ENCODE measurements around the gene CFAP61.

Gene CFAP61

DNA sequence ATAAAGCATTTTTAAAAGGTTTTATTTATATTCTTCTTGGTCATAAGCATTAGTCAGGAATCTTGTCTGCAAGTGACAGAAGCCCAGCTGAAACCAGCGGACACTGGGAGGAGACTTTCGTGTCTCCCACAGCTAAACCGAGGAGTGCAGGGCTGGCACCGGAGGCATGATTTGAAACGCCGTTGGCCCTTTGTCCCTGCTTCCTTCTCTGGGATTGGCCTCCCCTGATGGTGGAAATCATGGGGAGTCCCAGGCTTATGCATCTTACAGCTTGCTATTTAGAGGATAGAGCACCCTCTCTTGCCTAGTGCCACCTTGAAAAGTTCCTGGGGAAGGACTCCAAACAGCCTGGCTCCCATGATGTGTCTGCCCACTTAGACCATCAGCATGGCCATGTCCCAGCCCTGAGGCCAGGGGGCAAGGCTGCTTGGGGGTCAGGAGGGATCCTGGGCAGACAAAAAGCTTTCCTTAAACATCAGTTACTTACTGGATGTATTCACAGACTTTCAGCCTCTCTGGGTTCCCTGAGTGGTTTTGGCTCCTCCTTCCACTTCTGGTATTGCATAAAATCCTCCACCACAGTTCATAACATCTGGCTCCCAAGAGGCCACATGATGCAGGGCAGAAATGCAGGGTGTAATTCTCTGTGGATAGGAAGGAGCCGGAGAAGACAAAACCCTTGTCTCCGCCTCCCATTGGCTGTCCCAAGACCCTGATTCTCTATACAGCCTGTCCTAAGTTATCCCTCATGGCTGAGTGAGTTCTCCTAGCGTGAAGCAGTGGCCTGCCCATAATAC is 266.2 kb downstream of the CFAP61 start:
- no peak overlapping the region for H3K4me3 ChIP-seq (ENCODE audit: low read depth in 1 of 2, low read length in 2 of 2)
- H3K27ac ChIP-seq (ENCODE audit: low read depth, low read length): no peak overlapping the region
- no peaks in the 10 kb centered on the region for H3K4me1 ChIP-seq (ENCODE audit: insufficient read depth, low read length)
- no peak overlapping the region for H3K9ac ChIP-seq (ENCODE audit: low read length)
- H3K9me3 ChIP-seq (ENCODE audit: low read length): no peaks in the 10 kb centered on the region
- no peaks in the 10 kb centered on the region for H3K36me3 ChIP-seq (ENCODE audit: insufficient read depth, low read length)
- no peaks in the 10 kb centered on the region for H3K27me3 ChIP-seq (ENCODE audit: control insufficient read depth in 1 of 2, insufficient read depth in 2 of 2, low read length in 2 of 2)

DNA sequence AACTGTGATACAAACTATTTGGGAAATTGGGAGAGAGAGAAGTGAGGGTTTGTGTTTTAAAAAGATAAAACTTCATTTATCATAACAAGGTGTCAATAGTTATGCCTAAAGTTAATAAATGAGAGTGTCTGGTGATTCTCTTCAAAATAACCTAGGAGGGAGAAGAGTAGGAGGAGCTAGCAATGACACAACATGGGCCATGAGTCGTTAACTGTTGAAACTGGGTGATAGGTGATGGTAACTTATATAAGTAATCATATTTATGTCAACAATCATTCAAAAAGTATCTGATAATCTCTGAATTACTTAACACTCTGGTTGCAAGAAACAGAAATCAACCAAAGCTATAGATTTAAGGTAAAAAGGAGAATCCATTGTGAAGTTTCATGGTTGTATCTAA is 268.8 kb downstream of the CFAP61 start:
- Histone ChIP-seq H3K9ac (ENCODE audit: low read length) (no peak overlapping the region), H3K4me1 (ENCODE audit: insufficient read depth, low read length) (no peaks in the 10 kb centered on the region), H3K9me3 (ENCODE audit: low read length) (no peaks in the 10 kb centered on the region), H3K36me3 (ENCODE audit: insufficient read depth, low read length) (no peaks in the 10 kb centered on the region), H3K4me3 (ENCODE audit: low read depth in 1 of 2, low read length in 2 of 2) (no peak overlapping the region), H3K27ac (ENCODE audit: low read depth, low read length) (no peak overlapping the region), H3K27me3 (ENCODE audit: control insufficient read depth in 1 of 2, insufficient read depth in 2 of 2, low read length in 2 of 2) (no peaks in the 10 kb centered on the region)

DNA sequence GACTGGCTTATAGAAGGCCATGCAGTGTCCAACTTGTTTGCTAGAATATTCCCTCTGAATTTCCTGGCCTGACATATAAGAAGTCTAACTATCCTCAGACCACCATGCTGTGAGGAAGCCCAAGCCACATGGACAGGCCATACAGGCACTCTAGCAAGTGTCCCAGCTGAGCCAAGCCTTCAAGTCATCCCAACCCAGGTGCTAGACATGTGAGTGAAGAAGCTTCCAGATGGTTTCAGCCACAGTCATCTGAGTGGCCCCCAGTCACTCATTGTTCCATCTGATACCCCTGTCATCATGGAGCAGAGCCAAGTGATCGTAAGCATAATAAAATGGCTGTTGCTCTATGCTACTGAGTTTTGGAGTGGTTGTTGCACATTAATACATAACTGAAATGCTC is 269.6 kb downstream of the CFAP61 start:
- H3K9ac ChIP-seq (ENCODE audit: low read length): no peak overlapping the region

DNA sequence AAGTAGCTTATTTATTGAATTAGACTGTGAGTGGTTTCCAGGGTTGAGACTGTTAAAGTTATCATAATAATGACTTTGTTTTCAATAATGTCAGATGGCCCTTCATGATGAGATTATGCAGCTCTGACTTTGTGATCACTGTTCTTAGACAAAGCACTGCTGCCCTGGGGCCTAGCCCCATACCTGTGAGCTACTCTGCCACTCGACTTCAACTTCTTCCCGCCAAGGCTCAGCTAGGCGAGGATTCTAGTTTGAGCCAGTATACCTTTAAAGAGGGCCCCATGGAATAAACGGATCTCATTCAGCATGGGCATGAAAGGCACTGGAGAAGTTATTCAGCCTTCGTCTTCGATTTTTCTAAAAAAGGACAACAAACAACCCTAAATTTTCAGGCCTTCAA is 270.6 kb downstream of the CFAP61 start:
- Histone ChIP-seq H3K4me3 (ENCODE audit: low read depth in 1 of 2, low read length in 2 of 2) (no peak overlapping the region), H3K36me3 (ENCODE audit: insufficient read depth, low read length) (no peaks in the 10 kb centered on the region), H3K4me1 (ENCODE audit: insufficient read depth, low read length) (no peaks in the 10 kb centered on the region), H3K27ac (ENCODE audit: low read depth, low read length) (no peak overlapping the region), H3K9ac (ENCODE audit: low read length) (no peak overlapping the region), H3K9me3 (ENCODE audit: low read length) (no peaks in the 10 kb centered on the region), H3K27me3 (ENCODE audit: control insufficient read depth in 1 of 2, insufficient read depth in 2 of 2, low read length in 2 of 2) (no peaks in the 10 kb centered on the region)

More for the DNA sequence above, 269.6 kb downstream of the CFAP61 start:
- no peak overlapping the region for H3K4me3 ChIP-seq (ENCODE audit: low read depth in 1 of 2, low read length in 2 of 2)
- H3K27me3 ChIP-seq (ENCODE audit: control insufficient read depth in 1 of 2, insufficient read depth in 2 of 2, low read length in 2 of 2): no peaks in the 10 kb centered on the region
- no peaks in the 10 kb centered on the region for H3K4me1 ChIP-seq (ENCODE audit: insufficient read depth, low read length)
- H3K9me3 ChIP-seq (ENCODE audit: low read length): no peaks in the 10 kb centered on the region
- no peaks in the 10 kb centered on the region for H3K36me3 ChIP-seq (ENCODE audit: insufficient read depth, low read length)
- H3K27ac ChIP-seq (ENCODE audit: low read depth, low read length): no peak overlapping the region

DNA sequence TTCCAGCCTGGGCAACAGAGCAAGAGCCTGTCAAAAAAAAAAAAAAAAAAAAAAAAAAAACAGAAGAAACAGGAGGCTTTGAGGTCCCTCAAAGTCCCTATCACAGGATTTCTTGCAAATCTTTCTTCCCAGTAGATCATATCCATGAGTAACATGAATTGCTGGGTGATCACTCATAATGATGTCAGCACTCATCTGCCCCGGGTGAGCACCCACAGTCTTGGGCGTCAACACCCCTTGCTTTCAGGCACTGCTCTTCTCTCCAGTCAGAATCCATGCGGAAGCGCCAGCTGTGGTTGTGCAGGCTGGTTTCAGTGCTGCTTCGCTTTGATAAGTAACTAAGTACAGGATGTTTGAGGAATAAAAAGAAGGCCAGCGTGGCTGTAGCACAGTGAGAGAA is 275.4 kb downstream of the CFAP61 start:
- no peaks in the 10 kb centered on the region for H3K36me3 ChIP-seq (ENCODE audit: insufficient read depth, low read length)
- no peaks in the 10 kb centered on the region for H3K4me1 ChIP-seq (ENCODE audit: insufficient read depth, low read length)
- no peak overlapping the region for H3K4me3 ChIP-seq (ENCODE audit: low read depth in 1 of 2, low read length in 2 of 2)
- H3K27me3 ChIP-seq (ENCODE audit: control insufficient read depth in 1 of 2, insufficient read depth in 2 of 2, low read length in 2 of 2): no peaks in the 10 kb centered on the region
- H3K9me3 ChIP-seq (ENCODE audit: low read length): no peaks in the 10 kb centered on the region
- H3K27ac ChIP-seq (ENCODE audit: low read depth, low read length): no peak overlapping the region
- H3K9ac ChIP-seq (ENCODE audit: low read length): no peak overlapping the region

DNA sequence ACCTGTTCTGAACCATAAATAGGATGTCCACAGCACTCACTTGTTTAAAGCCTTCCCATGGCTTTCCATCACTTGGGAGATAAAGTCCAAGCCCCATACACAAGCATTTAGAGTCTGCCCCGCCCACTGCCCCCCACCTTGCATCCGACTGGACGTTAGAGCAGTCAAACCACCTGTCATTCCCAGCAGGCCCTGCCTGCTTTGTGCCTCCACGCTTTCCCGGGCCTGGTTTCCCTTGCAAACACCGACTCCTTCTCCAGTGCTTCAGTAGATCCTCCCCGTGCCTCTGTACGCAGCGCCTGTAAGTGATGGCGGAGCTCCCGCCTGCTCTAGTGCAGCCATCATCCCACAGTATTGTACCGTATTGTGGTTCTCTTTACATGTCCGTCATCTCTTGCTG is 277.2 kb downstream of the CFAP61 start:
- no peak overlapping the region for H3K9ac ChIP-seq (ENCODE audit: low read length)
- no peaks in the 10 kb centered on the region for H3K4me1 ChIP-seq (ENCODE audit: insufficient read depth, low read length)
- H3K4me3 ChIP-seq (ENCODE audit: low read depth in 1 of 2, low read length in 2 of 2): no peak overlapping the region
- H3K36me3 ChIP-seq (ENCODE audit: insufficient read depth, low read length): no peaks in the 10 kb centered on the region
- no peaks in the 10 kb centered on the region for H3K27me3 ChIP-seq (ENCODE audit: control insufficient read depth in 1 of 2, insufficient read depth in 2 of 2, low read length in 2 of 2)
- no peak overlapping the region for H3K27ac ChIP-seq (ENCODE audit: low read depth, low read length)
- no peaks in the 10 kb centered on the region for H3K9me3 ChIP-seq (ENCODE audit: low read length)

DNA sequence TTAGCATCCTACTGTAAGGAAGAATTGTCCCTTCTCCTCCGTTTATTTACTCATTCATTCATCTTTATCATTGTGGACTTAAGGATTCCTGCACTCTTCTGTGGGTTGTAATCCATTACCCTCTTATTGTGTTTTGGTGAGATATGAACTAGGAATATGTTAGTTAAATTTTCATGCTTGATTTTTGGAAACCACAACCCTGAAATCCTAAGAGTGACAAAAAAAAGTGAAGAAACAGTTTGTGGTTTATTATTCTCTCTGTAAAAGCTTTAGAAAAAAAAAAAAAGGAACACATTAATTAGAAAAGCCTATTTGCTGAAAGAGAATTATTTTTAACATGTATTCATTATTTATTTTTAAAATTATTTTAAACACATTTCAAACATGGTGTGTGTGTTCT is 278.8 kb downstream of the CFAP61 start:
- Histone ChIP-seq H3K36me3 (ENCODE audit: insufficient read depth, low read length) (no peaks in the 10 kb centered on the region), H3K4me1 (ENCODE audit: insufficient read depth, low read length) (no peaks in the 10 kb centered on the region), H3K27ac (ENCODE audit: low read depth, low read length) (no peak overlapping the region), H3K9me3 (ENCODE audit: low read length) (no peaks in the 10 kb centered on the region), H3K4me3 (ENCODE audit: low read depth in 1 of 2, low read length in 2 of 2) (no peak overlapping the region), H3K9ac (ENCODE audit: low read length) (no peak overlapping the region), H3K27me3 (ENCODE audit: control insufficient read depth in 1 of 2, insufficient read depth in 2 of 2, low read length in 2 of 2) (no peaks in the 10 kb centered on the region)

DNA sequence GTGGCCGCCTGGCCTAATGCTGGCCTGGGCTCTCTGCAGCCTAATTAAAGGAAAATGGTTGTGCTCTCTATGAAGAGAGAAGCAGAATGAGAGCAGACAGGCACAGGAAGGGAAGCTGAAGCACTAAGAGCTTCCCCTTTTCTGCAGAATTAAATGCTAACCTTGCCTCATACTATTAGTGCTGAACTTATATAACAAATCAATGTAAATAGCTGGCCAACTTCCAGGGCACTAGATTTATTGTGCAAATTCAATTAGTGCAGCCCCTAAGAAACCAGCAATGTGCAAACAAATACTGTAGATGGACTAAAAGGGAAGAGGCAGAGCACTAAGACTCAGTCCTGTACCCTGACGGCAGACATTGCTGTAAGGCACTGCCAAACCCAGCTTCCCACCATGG is 279.5 kb downstream of the CFAP61 start:
- Histone ChIP-seq H3K27ac (ENCODE audit: low read depth, low read length) (no peak overlapping the region), H3K36me3 (ENCODE audit: insufficient read depth, low read length) (no peaks in the 10 kb centered on the region), H3K4me1 (ENCODE audit: insufficient read depth, low read length) (no peaks in the 10 kb centered on the region), H3K27me3 (ENCODE audit: control insufficient read depth in 1 of 2, insufficient read depth in 2 of 2, low read length in 2 of 2) (no peaks in the 10 kb centered on the region), H3K9ac (ENCODE audit: low read length) (no peak overlapping the region), H3K9me3 (ENCODE audit: low read length) (no peaks in the 10 kb centered on the region), H3K4me3 (ENCODE audit: low read depth in 1 of 2, low read length in 2 of 2) (no peak overlapping the region)

DNA sequence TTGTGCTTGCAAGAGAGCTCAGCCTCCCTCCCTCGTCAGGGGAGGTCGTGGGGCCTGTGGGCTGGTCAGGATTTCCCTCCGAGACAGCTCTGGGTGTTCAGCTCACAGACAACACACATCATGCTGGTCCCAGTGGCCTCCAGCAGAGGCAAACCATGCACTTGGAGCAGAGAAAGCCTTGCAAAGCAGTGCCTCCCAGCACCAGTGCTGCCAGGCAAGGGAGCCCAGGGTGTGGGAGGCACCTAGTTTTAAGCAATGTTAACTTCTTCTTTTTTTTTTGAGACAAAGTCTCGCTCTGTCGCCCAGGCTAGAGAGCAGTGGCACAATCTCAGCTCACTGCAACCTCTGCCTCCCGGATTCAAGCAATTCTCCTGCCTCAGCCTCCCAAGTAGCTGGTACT is 281.5 kb downstream of the CFAP61 start:
- no peaks in the 10 kb centered on the region for H3K36me3 ChIP-seq (ENCODE audit: insufficient read depth, low read length)
- H3K4me1 ChIP-seq (ENCODE audit: insufficient read depth, low read length): no peaks in the 10 kb centered on the region
- H3K27ac ChIP-seq (ENCODE audit: low read depth, low read length): no peak overlapping the region
- no peak overlapping the region for H3K9ac ChIP-seq (ENCODE audit: low read length)
- no peak overlapping the region for H3K4me3 ChIP-seq (ENCODE audit: low read depth in 1 of 2, low read length in 2 of 2)
- H3K27me3 ChIP-seq (ENCODE audit: control insufficient read depth in 1 of 2, insufficient read depth in 2 of 2, low read length in 2 of 2): no peaks in the 10 kb centered on the region
- H3K9me3 ChIP-seq (ENCODE audit: low read length): no peaks in the 10 kb centered on the region

DNA sequence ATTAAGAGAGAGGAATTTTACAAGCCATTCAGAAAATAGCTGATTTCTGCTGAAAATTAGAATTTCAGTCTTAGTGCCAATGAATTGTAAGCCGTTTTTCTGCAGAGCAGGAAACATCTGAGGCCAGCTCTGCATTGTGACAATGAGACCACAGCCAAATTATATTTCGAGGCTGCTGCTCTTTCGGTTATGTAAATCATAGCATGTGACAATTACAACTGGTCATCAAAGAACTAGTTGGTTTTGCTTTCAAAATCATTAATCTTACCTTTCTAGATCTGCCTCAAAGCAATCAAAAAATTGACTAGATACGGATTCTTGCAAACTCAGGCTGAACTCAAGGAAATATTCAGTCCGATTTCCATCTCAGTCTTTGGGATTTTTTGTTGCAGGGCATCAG is 282.2 kb downstream of the CFAP61 start:
- no peak overlapping the region for H3K27ac ChIP-seq (ENCODE audit: low read depth, low read length)
- no peak overlapping the region for H3K4me3 ChIP-seq (ENCODE audit: low read depth in 1 of 2, low read length in 2 of 2)
- H3K4me1 ChIP-seq (ENCODE audit: insufficient read depth, low read length): no peaks in the 10 kb centered on the region
- no peak overlapping the region for H3K9ac ChIP-seq (ENCODE audit: low read length)
- no peaks in the 10 kb centered on the region for H3K9me3 ChIP-seq (ENCODE audit: low read length)
- no peaks in the 10 kb centered on the region for H3K36me3 ChIP-seq (ENCODE audit: insufficient read depth, low read length)
- no peaks in the 10 kb centered on the region for H3K27me3 ChIP-seq (ENCODE audit: control insufficient read depth in 1 of 2, insufficient read depth in 2 of 2, low read length in 2 of 2)

DNA sequence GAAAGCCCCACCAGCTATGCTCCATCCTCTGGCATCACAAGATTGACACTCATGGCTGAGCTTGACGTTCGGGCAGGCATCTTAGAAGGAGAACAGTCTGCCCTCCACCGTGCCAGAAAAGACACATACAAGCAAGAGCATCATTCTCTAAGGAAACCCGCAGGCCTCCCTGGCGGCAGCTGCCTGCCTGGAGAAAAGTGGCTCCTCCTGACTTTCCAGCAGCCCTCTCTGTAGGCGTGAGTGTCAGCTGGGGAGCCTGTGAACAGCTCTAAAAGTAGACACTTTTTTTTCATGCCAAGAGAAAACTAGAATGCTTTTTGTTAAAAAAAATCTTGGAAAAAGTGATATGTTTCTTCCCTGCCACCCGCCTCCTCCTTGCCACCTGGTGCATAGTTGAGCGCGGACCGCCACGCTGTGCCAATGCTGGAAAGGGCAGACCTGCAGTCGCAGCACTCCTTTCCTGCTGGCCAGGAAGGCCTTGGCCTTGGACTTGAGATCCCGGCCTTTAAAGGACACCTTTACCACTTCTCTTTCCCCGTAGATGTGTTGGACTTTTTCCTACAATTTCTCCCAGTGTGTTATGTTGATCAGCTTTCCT is 285.9 kb downstream of the CFAP61 start:
- Histone ChIP-seq H3K9me3 (ENCODE audit: low read length) (no peaks in the 10 kb centered on the region), H3K27me3 (ENCODE audit: control insufficient read depth in 1 of 2, insufficient read depth in 2 of 2, low read length in 2 of 2) (no peaks in the 10 kb centered on the region), H3K36me3 (ENCODE audit: insufficient read depth, low read length) (no peaks in the 10 kb centered on the region), H3K4me3 (ENCODE audit: low read depth in 1 of 2, low read length in 2 of 2) (no peak overlapping the region), H3K27ac (ENCODE audit: low read depth, low read length) (no peak overlapping the region), H3K4me1 (ENCODE audit: insufficient read depth, low read length) (no peaks in the 10 kb centered on the region), H3K9ac (ENCODE audit: low read length) (no peak overlapping the region)

DNA sequence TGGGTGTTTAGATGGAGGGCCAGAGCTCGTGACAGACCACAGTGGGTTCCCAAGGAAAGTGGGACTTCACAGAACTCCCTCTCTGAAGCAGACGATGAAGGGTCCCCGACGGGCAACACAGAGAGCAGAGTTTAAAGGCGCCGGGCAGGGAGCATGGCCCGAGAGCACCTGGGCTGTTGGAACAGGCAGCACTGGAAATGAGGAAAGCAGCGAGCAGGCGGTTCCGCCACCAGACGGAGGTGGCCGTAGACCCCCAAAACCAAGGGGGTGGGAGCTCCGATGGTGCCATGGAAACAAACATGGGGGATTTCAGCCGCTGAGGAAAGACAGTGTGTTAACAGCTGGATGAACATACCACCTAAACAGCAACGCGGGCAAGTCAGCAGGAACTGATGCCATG is 288.1 kb downstream of the CFAP61 start:
- H3K27ac ChIP-seq (ENCODE audit: low read depth, low read length): no peak overlapping the region
- H3K27me3 ChIP-seq (ENCODE audit: control insufficient read depth in 1 of 2, insufficient read depth in 2 of 2, low read length in 2 of 2): no peaks in the 10 kb centered on the region
- H3K4me3 ChIP-seq (ENCODE audit: low read depth in 1 of 2, low read length in 2 of 2): no peak overlapping the region
- no peak overlapping the region for H3K9ac ChIP-seq (ENCODE audit: low read length)
- H3K9me3 ChIP-seq (ENCODE audit: low read length): no peaks in the 10 kb centered on the region
- no peaks in the 10 kb centered on the region for H3K4me1 ChIP-seq (ENCODE audit: insufficient read depth, low read length)
- H3K36me3 ChIP-seq (ENCODE audit: insufficient read depth, low read length): no peaks in the 10 kb centered on the region
